EH (cell line): ENCODE data around the gene KCNC1.

ENCODE experiments used
- DNase-seq: peaks from one replicate; pipeline ENCODE4 v3.0.0-alpha.2; 2015; ENCODE audit warnings: low read depth

KCNC1 gene

GRCh38 chr11:17714870-17715269 is 19.7 kb upstream of the KCNC1 start:
- DNase-seq: no peak

- DNase-seq: no peak
Observed at GRCh38 chr11:17716807-17717206, 17.8 kb upstream of the KCNC1 start.

- no peak for DNase-seq
Observed at GRCh38 chr11:17718015-17718414, 16.6 kb upstream of the KCNC1 start.

- no peak for DNase-seq
Observed at GRCh38 chr11:17718510-17718962, 16.0 kb upstream of the KCNC1 start.

- no peak for DNase-seq
Observed at GRCh38 chr11:17719028-17719937, 15.3 kb upstream of the KCNC1 start, which contains the start of gene MYOD1. MYOD1 (plus strand) TSS chr11:17719571; CDS start chr11:17719783, 212 bp downstream.

- peak; percentile 14 for DNase-seq
Observed at GRCh38 chr11:17719938-17720795, 14.4 kb upstream of the KCNC1 start.

- no peak for DNase-seq
Observed at GRCh38 chr11:17720796-17721171, 13.8 kb upstream of the KCNC1 start.

- DNase-seq: no peak
Observed at GRCh38 chr11:17721242-17721999, 13.2 kb upstream of the KCNC1 start.

- peak; percentile 28 for DNase-seq
Observed at GRCh38 chr11:17722000-17722643, 12.5 kb upstream of the KCNC1 start.

GRCh38 chr11:17724020-17724908 is 10.3 kb upstream of the KCNC1 start:
- no peak for DNase-seq

GRCh38 chr11:17725174-17725573 is 9.4 kb upstream of the KCNC1 start:
- no peak for DNase-seq

GRCh38 chr11:17730137-17730536 is 4.4 kb upstream of the KCNC1 start:
- DNase-seq: no peak

- DNase-seq: peak; percentile 68
Observed at GRCh38 chr11:17730608-17731462, 3.7 kb upstream of the KCNC1 start.

- DNase-seq: no peak
Observed at GRCh38 chr11:17733261-17733660, 1.3 kb upstream of the KCNC1 start.

GRCh38 chr11:17734986-17735817 is 621 bp downstream of the KCNC1 start:
- peak; percentile 74 for DNase-seq

- no peak for DNase-seq
Observed at GRCh38 chr11:17735818-17736578, 1.4 kb downstream of the KCNC1 start.

GRCh38 chr11:17736579-17736893 is 2.0 kb downstream of the KCNC1 start:
- DNase-seq: no peak
